DOHH2 (cell line): ENCODE data around the gene HSD3B1.

ENCODE experiments used
- EZH2phosphoT487 ChIP-seq: fragments of 200-600 bp; sonication (generic); IDR thresholded peaks from 2 replicates; pipeline ENCODE4 v1.6.1; 2017; ENCODE audit warnings: borderline replicate concordance, mild to moderate bottlenecking, antibody characterized with exemption, low read length, moderate library complexity, mixed read lengths
- TF ChIP-seq, protein P1 (sequence below): fragments of 200-600 bp; sonication (generic); IDR thresholded peaks from one replicate; pipeline ENCODE4 v1.5.1; 2014; ENCODE audit warnings: antibody characterized with exemption, mild to moderate bottlenecking, low read depth, low read length; ENCODE audit not compliant: poor library complexity, severe bottlenecking

DNA sequence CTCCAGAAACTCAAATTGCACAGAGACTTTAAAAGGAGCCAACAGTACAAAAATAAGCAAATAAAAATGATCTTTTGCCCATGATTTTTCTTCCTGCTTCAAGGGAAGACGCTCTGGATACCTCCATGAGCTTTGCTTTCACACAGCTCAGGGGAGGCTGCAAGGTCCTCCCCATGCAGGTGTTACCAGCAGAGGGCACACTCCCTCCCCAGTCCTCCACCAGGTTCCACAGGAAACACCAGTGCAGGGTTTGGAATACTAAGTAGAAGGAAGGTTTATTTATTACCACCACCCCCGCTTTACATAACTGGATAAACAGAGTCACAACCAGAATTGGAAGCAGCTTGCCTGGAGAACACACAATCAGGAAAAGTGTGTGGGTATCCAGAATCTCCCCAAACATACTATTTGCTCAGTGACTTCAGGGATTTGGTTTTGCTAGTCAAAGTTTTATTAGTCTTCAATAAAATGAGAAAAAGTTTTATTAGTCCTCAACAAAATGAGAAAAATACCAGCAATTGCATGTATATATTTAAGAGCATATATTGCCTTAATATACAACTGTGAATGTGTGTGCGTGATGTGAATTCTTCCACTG lies 37.3 kb downstream of the HSD3B1 start:
- TF ChIP-seq EZH2phosphoT487, result no peak
- TF ChIP-seq, protein P1, sequence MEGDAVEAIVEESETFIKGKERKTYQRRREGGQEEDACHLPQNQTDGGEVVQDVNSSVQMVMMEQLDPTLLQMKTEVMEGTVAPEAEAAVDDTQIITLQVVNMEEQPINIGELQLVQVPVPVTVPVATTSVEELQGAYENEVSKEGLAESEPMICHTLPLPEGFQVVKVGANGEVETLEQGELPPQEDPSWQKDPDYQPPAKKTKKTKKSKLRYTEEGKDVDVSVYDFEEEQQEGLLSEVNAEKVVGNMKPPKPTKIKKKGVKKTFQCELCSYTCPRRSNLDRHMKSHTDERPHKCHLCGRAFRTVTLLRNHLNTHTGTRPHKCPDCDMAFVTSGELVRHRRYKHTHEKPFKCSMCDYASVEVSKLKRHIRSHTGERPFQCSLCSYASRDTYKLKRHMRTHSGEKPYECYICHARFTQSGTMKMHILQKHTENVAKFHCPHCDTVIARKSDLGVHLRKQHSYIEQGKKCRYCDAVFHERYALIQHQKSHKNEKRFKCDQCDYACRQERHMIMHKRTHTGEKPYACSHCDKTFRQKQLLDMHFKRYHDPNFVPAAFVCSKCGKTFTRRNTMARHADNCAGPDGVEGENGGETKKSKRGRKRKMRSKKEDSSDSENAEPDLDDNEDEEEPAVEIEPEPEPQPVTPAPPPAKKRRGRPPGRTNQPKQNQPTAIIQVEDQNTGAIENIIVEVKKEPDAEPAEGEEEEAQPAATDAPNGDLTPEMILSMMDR, result peak; percentile 51
